SH-SY5Y (cell line): ENCODE measurements around the gene MAP2K2.

ENCODE experiments used
- GATA2 ChIP-seq: IDR thresholded peaks from 2 replicates; pipeline ENCODE4 v1.6.1; 2011; ENCODE audit warnings: mild to moderate bottlenecking, low read depth, low read length
- GATA3 ChIP-seq: IDR thresholded peaks from 2 replicates; pipeline ENCODE4 v1.6.1; 2011; ENCODE audit warnings: low read depth, mild to moderate bottlenecking, low read length, moderate library complexity

GRCh38 chr19:4045597-4046361 lies 78.1 kb downstream of the MAP2K2 start:
- TF ChIP-seq GATA2, result no peak
- TF ChIP-seq GATA3, result no peak
